Stimulated activated CD4-positive, alpha-beta T cell treated with anti-CD3 and anti-CD28 coated beads, TNF-alpha, amount 100 ng/mL, for 1 hour (primary cell): Measurements from ENCODE around the gene GHITM.
"Not testable (repeated sequence)": the region's sequence is repeated elsewhere in the genome, so short reads cannot be mapped to it uniquely, and the experiment has no call there.

Source experiments
- DNase-seq, 3 donors: peaks; one replicate each; pipeline ENCODE4 v3.0.0-alpha.2; 2020; ENCODE audit warnings: low read depth in 3 of 3, low spot score in 1 of 3

Gene GHITM, protein sequence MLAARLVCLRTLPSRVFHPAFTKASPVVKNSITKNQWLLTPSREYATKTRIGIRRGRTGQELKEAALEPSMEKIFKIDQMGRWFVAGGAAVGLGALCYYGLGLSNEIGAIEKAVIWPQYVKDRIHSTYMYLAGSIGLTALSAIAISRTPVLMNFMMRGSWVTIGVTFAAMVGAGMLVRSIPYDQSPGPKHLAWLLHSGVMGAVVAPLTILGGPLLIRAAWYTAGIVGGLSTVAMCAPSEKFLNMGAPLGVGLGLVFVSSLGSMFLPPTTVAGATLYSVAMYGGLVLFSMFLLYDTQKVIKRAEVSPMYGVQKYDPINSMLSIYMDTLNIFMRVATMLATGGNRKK

DNA sequence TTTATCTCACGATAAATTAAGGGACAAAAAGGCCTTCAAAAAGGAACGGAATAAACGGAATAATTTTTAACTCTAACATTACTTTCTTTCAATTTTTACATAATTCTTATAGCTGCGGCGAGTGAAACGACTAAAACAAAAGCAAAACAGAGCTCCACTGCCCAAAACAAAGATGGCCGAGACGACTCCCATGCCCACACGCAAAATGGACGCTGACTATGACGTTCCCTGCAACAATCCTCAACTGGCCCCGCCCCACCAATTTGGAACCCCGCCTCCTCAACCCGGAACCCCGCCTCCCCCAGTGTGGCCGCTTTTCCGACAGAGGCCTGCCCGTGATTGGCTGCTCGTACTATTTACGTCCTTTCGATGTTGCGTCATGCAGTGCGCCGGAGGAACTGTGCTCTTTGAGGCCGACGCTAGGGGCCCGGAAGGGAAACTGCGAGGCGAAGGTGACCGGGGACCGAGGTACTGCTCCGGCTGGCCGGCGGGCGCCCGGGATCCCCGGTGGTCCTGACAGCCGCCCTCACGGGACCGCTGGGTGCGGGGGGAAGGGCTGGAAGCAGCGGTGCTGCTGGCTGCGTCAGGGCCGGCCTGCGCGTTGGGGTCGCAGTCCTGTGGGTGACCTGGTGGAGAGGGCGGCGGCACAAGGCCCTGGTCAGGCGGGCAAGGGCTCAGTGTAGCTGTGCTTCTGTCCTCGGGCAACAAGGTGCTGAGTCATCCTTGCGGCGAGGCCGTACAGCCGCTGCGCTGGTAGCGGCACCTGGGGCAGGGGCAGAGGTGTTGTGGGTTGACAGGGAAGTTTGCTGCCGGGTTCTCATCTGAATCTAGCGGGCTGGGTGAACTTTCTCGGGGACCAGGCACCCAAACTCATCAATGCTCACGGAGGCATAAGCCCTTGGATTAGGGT is at the start of gene GHITM:
Gene GHITM, plus strand, starts transcription at position 384 of the 910 bp plus-strand sequence. CDS start 1,992 bp downstream, outside the sequence.
- peak; percentile 97 to 100 (median 99) for DNase-seq

DNA sequence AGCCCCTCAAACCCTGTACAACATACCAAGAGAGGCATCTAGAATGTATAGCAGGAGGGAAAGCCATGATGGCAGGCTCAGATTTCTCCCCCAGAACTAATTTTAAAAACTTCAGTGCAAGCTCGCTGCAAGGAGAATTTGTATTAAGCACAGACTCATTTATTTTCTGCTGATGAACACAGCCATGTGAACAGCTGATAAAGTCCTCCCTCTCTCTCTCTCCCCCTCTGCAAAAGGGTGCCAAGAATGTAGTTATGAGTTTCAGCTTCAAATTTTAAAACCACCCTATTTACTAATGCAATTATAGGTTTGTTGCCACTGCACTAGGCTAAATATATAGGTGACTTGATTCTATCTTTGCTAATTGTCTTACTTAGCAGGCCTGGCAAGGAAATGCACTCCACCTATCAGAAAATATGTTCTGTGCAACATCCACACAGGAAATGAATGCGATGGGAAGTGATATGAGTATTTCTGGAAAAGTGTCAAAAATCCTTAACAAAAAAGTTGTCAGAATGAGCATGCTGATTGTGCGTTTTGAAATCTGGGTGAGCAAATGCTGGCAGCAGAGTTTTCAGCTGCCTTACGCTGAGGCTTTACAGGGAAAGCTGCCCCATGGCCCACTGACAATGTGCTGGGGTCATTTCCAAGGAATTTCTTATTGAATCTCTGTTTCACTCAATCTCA is 43.4 kb upstream of the GHITM start:
- no peak for DNase-seq

DNA sequence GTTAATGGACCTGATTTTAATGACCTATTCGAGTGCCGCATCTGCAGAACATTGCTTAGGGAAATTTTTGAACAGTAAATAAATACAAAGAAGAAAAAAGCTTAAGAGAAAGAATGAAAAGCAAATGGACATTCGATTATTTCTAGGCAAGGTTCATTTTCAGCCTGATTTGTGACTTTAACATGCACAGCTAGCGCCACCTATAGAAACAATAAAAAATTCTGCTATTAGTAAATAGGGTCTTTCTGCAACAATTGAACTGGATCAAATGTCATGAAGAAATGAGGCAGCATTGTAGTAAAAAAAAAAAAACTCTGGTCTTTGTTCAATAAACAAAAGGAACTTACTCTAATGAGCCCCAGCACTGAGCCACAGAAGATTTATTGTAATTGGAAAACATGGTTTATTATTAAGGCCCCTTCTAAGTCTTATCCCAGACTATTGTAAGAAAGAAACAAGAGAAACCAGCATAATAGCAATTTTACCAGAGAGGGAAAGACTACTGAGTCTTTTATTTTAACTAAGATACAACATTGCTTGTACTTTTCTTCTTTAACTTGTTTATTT is 41.4 kb upstream of the GHITM start:
- no peak for DNase-seq

DNA sequence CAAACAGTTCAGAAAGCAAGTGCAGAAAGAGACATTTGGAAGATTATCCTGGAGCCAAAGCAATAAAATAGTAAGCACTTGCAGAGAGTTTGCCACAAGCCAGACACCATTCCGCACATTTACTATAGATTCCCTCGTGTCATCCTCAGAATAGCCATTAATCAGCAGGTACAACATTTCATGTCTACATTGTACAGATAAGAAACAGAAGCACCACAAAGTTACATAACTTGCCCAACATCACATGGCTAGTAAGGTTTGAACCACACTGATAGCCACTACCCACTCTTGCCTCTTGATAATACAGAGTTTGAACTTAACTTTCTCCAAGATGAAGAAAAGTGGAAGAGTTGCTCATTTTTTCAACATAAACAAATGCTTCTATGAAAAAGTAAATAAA is 40.6 kb upstream of the GHITM start:
- DNase-seq = no peak

DNA sequence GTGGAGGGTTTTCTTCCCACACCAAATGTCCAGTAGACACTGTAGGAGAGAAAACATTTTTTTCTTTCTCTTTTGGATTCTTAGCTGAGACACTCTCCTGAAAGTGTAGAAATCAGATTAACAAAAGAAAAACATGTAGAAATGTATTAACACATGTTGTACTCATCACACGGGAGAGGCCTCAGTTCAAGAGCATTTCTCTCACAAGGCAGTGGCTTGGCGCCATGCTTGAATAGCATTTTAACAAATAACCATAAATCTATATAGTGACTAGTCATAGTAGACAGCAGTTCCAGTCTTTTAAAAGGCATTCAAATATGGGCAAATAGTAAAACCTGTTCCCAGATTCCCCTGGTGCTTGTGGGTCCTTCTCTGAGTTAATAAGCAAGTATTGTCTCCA is 38.3 kb upstream of the GHITM start:
- DNase-seq = no peak

DNA sequence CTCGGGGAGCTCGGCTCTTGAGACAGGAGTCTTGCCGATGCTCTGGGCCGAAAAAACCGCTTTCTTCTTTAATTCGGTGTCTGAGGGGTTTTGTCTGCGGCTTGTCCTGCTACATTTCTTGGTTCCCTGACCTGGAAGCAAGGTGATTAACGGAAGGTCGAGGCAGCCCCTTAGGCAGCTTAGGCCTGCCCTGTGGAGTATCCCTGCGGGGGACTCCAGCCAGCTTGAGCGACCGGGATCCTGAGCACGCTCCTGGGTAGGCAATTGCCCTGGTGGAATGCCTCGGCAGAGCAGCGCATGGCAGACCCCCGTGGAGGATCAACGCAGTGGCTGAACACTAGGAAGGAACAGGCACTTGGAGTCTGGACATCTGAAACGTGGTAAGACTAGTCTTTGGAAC is 30.5 kb upstream of the GHITM start:
- no peak for DNase-seq

DNA sequence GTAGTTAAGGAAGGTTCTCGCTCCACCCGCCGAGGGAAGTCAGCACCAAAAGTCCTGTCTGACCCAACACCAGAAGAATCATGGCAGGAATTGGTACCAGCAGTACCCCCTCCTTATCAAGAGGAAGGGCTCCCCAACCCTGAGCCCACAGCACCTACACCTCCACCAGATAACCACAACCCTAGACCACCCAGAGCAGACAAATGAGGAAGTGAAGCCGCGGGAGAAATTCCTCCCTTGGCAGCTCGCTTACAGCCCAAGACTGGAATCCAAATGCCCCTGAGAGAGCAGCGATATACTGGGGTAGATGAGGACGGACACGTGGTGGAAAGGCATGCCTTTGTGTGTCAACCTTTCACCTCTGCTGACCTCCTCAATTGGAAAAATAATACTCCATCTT is 29.5 kb upstream of the GHITM start:
- not testable (repeated sequence) for DNase-seq

DNA sequence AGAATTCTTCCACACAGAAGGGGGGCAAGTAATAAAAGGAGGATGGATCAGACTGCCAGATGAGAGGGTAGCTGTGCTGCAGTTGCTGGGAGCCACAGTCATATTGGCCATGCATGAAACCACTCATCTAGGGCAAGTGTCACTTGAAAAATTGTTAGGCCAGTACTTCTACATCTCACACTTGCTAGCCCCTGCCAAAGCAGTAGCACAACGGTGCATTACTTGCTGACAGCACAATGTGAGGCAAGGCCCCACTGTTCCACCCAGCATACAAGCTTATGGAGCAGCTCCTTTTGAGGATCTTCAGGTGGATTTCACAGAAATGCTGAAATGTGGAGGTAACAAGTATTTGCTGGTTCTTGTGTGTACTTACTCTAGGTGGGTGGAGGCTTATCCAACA is 25.8 kb upstream of the GHITM start:
- not testable (repeated sequence) for DNase-seq

DNA sequence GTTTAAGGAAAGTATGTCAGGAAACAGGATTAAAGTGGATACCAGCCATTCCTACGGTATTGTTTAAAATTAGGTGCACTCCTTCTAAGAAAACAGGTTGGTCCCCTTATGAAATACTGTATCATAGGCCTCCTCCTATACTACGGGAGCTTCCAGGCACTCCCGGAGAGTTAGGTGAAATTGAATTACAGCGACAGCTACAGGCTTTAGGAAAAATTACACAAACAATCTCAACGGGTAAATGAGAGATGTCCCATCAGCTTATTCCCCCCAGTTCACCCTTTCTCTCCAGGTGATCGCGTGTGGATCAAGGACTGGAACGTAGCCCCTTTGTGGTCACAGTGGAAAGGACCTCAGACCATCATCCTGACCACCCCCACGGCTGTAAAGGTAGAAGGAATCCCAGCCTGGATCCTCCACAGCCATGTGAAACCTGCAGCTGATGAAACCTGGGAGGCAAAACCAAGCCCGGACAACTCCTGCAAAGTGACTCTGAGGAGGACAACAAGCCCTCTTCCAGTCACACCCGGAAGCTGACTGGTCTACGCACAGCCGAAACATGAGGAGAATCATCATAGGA is 25.1 kb upstream of the GHITM start:
- no peak for DNase-seq

DNA sequence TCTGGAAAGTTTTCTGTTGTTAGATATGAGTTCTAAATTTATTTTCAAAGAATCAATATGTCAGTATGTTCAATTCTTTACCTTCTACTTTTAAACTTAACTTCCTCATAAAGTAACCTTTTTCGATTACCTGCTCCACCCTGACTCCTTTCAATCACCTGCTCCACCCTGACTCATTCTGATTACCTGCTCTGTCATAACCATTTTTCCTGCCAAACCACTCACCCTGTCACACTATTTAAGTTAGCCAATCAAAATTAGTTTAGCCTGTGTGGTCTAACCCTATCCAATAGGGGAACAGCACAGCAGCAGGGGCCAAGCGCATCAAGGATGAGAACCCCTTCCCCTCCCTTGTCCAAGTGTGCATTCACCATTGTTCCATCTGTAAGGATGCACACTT is 22.1 kb upstream of the GHITM start:
- DNase-seq = not testable (repeated sequence)

DNA sequence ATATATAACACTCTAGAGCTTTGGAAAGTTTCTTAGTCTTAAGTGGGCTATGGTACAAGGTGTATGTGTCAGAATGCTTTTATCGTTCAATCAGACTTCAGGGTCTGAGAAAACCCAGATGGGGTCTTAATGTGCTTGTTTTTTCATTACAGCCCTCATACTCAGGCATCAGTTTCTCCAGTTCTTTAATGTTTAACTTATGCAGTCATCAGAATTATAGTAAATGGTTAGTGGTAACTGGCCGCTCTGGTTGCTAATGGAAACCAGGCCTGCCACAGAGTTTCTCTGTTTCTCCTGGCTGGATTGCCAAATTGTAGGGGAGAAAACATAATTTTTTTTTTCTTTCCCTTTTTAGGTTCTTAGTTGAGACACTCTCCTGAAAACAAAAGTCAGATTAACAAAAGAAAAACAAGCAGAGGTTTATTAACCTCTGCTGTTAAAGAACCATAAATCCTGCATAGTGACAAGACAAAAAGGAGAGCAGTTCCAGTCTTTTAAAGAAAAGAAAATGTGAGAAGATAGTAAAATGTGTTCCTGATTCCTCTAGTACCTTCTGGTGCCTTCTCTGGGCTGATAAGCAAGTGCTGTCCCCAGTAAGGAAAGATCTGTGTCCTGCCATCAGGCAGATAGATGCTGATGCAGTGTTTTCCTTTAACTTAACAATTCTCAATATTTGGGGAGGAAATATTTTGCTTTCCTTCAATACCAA is 21.5 kb upstream of the GHITM start:
- no peak for DNase-seq

DNA sequence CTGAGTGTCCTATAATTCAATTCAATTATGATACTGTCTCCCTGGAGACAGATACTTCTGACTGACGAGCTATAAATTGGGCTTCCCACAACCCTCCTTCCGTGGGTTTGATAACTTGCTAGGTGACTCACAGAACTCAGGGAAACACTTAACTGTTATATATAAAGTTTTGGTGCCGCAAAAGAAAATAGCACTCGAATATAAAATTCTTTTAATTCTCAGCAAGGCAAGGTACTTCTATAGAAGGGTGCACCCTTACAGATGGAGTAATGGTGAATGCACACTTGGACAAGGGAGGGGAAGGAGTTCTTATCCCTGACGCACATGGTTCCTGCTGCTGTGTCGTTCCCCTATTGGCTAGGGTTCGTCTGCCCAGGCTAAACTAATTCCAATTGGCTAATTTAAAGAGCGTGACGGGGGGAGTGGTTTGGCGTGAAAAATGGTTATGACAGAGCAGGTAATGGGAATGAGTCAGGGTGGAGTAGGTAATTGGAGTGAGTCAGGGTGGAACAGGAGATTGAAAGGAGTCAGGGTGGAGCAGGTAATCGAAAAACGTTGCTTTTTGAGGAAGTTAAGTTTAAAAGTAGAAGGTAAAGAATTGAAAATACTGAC is 20.8 kb upstream of the GHITM start:
- DNase-seq = no peak

DNA sequence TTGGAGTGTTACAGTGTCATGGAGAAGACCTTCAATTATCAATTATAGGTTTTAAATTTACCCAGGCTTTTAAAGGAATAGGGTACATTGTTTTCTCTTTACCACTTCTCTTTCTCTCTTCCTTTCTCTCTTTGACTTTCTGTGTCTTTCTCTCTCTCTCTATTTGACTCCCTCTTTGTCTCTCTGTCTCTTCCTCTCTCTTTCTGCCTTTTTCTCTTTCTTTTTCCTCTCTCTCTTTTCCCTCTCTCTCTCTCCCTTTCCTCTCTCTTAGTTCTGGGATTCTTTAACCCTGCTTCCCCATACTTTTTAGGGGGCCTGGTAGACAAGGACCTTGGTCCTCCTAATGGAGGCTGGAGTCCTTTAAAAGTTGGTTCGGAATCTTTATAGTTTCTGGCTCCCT is 15.9 kb upstream of the GHITM start:
- no peak for DNase-seq

DNA sequence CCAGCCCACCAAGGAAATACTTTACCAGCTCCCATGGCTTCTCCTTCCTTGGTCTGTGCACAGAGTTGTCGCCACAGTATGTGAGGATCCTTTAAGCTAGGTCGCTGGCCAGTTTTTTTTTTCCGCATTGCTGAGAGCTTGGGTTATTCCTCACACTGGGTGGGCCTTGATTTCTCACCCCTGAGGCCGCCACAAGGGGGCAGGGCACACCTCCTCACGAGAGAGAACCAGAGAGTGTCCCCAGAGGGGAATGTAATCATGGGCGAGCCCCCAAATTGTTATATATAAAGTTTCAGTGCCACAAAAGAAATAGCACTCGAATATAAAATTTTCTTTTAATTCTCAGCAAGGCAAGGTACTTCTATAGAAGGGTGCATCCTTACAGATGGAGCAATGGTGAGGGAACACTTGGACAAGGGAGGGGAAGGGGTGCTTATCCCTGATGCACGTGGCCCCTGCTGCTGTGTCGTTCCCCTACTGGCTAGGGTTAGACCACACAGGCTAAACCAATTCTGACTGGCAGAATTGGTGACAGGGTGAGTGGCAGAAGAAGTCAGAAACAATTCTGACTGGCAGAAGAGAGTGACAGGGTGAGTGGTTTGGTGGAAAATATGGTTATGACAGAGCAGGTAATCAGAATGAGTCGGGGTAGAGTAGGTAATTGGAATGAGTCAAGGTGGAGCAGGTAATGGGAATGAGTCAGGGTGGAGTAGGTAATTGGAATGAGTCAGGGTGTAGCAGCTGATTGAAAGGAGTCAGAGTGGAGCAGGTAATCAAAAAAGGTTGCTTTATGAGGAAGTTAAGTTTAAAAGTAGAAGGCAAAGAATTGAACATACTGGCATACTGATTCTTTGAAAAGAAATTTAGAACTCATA is 13.2 kb upstream of the GHITM start:
- DNase-seq = not testable (repeated sequence)

DNA sequence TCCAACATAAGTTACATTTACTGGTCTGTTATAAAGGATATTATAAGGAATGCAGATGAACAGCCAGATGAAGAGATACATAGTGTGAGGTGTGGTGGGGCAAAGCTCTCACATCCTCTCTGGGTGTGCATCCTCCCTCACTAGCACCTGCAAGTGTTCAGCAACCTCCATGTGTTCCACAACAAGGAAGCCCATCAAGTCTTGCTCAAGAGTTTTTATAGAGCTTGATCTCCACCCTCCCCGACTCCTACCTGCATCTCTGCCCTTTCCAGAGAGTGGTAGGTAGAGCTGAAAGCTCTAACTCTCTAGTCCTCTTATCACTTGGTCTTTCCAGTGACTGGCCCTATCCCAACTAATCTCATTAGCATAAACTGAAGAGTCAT is 12.5 kb upstream of the GHITM start:
- DNase-seq = no peak

DNA sequence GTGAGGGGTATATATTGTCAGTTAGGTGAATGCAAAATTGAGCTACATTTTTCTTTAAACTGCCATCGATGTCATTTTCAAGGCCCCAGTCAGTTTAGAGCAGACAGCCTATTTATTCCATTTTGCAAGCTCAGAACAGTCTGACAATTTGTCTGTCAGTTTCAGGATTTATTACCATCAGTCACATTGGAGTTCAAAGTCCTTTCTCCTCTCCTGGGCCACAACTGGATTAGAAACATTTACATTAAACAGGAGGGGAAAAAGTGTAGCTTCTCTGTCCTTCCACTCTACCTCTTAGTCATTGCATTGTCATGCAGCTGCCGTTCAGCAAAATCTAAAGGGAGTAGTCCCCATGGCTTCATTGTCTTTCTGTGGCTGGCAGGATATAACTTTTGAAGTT is 3.5 kb upstream of the GHITM start:
- DNase-seq = no peak

DNA sequence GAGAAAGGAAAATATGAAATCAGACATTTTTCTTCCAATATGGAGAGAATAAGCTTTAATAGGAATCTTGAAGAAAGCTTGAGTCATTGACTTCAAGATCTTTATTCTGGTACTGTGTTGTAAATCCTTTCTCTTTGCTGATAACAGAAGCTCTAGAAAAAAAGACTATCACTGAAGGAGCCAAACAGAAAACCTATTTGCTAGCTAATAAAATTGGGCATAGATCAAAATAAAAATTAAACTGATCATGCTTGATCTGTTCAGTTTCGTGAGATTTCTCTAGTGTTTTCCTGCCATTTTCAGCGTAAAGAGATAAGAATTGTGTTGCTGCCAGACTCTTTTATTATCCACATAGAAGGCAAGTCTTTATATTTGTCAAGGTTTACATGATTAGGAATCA is 1.5 kb upstream of the GHITM start:
- DNase-seq = no peak

DNA sequence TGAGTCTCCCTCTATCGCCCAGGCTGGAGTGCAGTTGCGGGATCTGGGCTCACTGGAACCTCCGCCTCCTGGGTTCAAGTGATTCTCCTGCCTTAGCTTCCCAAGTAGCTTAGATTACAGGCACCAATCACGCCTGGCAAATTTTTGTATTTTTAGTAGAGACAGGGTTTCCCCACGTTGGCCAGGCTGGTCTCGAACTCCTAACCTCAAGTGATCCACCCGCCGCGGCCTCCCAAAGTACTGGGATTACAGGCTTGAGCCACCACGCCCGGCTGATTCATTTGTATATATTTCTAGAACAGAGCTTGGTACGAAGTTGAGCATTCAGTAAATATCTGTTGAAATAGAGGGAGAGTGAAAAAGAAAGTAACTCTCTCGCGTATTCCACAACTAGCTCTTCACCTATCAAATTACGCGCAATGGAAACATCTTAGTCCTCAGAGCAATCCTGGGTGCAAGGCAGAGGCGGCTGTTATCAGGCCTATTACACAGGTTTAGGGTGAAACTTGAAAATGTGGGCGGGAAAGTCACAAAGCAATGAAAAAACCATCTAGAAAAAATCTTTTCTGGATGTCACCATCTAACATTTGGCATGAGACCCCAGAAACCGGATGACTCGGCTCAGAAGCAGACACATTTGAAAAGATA is 707 bp upstream of the GHITM start:
- DNase-seq = peak in 2 of 3 donors; percentile 10 to 29

DNA sequence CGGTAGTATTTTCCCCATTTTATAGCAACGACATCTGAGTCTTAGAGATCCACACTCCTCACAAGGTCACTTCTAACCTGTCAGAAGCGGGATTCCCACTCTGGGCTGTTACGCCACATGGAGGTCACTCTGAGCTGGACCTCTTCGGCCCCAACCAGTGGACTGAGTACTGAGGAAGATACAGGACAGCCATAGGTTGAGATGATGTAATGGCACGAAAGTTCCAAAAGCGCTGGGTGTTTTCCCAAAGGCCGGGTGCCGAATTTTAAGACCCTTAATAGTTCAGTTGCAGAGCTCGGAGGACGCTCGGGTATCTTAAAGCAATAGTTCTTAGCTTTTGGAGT is 699 bp downstream of the GHITM start:
- DNase-seq = no peak
